ENCODE data around the gene RALGPS1. TPM values are rescaled to one million over a fixed set of nuclear protein-coding genes. Genes with fewer than 3 reads are reported as not detected.

Gene RALGPS1
- total RNA-seq, 6 donors from 2014 or later = 12.3 to 52.4 (median 17.1) TPM

DNA sequence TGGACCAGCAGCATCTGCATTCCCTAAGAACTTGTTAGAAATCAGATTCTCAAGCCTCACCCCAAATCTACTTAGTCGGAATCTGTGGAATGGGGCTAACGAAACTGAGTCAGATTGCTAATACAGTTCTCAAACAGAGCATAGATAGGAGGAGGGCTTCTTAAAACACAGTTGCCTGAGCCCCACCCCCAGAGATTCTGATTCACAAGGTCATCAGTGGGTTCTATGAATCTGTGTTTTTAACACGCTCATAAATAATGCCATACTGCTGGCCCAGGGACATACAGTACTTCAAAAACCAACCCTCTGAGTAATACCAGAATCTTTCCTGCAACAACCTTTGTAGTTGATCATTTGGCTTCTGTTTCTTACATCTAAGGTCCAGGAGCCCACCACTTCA, 317.1 kb downstream of the RALGPS1 start:
- TF ChIP-seq POLR2A (IDR thresholded peaks at IDR 0.05) = no peak
- no peak for TF ChIP-seq EP300 (IDR thresholded peaks at IDR 0.05)
- no peak for TF ChIP-seq POLR2AphosphoS5 (IDR thresholded peaks at IDR 0.05)
- TF ChIP-seq, protein P1, sequence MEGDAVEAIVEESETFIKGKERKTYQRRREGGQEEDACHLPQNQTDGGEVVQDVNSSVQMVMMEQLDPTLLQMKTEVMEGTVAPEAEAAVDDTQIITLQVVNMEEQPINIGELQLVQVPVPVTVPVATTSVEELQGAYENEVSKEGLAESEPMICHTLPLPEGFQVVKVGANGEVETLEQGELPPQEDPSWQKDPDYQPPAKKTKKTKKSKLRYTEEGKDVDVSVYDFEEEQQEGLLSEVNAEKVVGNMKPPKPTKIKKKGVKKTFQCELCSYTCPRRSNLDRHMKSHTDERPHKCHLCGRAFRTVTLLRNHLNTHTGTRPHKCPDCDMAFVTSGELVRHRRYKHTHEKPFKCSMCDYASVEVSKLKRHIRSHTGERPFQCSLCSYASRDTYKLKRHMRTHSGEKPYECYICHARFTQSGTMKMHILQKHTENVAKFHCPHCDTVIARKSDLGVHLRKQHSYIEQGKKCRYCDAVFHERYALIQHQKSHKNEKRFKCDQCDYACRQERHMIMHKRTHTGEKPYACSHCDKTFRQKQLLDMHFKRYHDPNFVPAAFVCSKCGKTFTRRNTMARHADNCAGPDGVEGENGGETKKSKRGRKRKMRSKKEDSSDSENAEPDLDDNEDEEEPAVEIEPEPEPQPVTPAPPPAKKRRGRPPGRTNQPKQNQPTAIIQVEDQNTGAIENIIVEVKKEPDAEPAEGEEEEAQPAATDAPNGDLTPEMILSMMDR (IDR thresholded peaks at IDR 0.05) = no peak
- Histone ChIP-seq H3K4me1 (no peaks in the 10 kb centered on the region), H3K4me3 (no peak overlapping the region), H3K27me3 (no peaks in the 10 kb centered on the region), H3K9me3 (no peaks in the 10 kb centered on the region), H3K36me3 (no peaks in the 10 kb centered on the region), H3K27ac (no peak overlapping the region)
- WGBS, 2 donors = 93 to 98% methylated on average over 3 of the region's 3 CpGs
- ATAC-seq (ENCODE audit: low FRiP score in 2 of 2) (no peak), DNase-seq (no peak)

- Histone ChIP-seq H3K36me3 (no peaks in the 10 kb centered on the region), H3K4me3 (no peak overlapping the region), H3K4me1 (no peaks in the 10 kb centered on the region), H3K27ac (no peak overlapping the region), H3K9me3 (no peaks in the 10 kb centered on the region), H3K27me3 (no peaks in the 10 kb centered on the region)
- no peak for TF ChIP-seq POLR2AphosphoS5 (IDR thresholded peaks at IDR 0.05)
- TF ChIP-seq, protein P1 (IDR thresholded peaks at IDR 0.05) = no peak
- TF ChIP-seq POLR2A (IDR thresholded peaks at IDR 0.05) = no peak
- no peak for TF ChIP-seq EP300 (IDR thresholded peaks at IDR 0.05)
- WGBS, 2 donors = 81 to 89% methylated on average over 4 of the region's 4 CpGs
- DNase-seq (no peak), ATAC-seq (ENCODE audit: low FRiP score in 2 of 2) (no peak)
These were observed 318.4 kb downstream of the RALGPS1 start for GRCh38 chr9:127232833-127233549.

DNA sequence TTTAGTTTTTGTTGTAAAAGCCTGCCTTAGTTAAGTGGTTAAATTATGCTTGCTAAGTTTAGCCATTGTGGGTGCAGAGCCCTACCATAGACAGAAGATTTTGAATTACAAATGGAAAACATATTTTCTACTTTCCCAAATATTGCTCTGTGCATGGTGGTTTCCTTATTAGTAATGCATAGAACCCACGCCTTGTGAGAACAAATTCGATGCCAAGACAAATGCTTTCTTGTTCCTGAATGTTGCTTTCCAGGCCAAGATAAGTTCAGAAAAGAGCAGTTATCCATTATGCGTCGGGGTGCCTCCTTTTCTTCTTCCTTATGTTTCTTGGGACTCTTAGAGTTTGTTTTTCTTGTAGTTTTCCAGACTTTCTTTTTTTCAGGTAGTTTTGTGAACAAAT, 319.0 kb downstream of the RALGPS1 start:
- H3K36me3 ChIP-seq = no peaks in the 10 kb centered on the region
- no peaks in the 10 kb centered on the region for H3K4me1 ChIP-seq
- ATAC-seq (ENCODE audit: low FRiP score in 2 of 2) (no peak), DNase-seq (no peak)
- no peaks in the 10 kb centered on the region for H3K9me3 ChIP-seq
- H3K27me3 ChIP-seq = no peaks in the 10 kb centered on the region
- H3K27ac ChIP-seq = no peak overlapping the region
- WGBS, 2 donors = 73 to 87% methylated on average over 4 of the region's 4 CpGs
- H3K4me3 ChIP-seq = no peak overlapping the region
- TF ChIP-seq POLR2A (IDR thresholded peaks at IDR 0.05) = no peak
- TF ChIP-seq, protein P1 (IDR thresholded peaks at IDR 0.05) = no peak

- 78 to 82% methylated on average over 1 of the region's 1 CpG for WGBS, 2 donors
- Histone ChIP-seq H3K4me1 (no peaks in the 10 kb centered on the region), H3K27ac (no peak overlapping the region), H3K9me3 (no peaks in the 10 kb centered on the region), H3K27me3 (no peaks in the 10 kb centered on the region), H3K4me3 (no peak overlapping the region), H3K36me3 (no peaks in the 10 kb centered on the region)
- TF ChIP-seq EP300 (IDR thresholded peaks at IDR 0.05) = no peak
- TF ChIP-seq, protein P1 (IDR thresholded peaks at IDR 0.05) = no peak
- TF ChIP-seq POLR2A (IDR thresholded peaks at IDR 0.05) = no peak
- TF ChIP-seq POLR2AphosphoS5 (IDR thresholded peaks at IDR 0.05) = no peak
- ATAC-seq (ENCODE audit: low FRiP score in 2 of 2) (no peak), DNase-seq (no peak)
These were observed 319.4 kb downstream of the RALGPS1 start for GRCh38 chr9:127233989-127234388.

- WGBS, 2 donors = 73 to 93% methylated on average over 3 to 4 of the region's 4 CpGs
- no peak for TF ChIP-seq POLR2AphosphoS5 (IDR thresholded peaks at IDR 0.05)
- TF ChIP-seq, protein P1 (IDR thresholded peaks at IDR 0.05) = no peak
- no peak for TF ChIP-seq POLR2A (IDR thresholded peaks at IDR 0.05)
- H3K36me3 ChIP-seq = no peaks in the 10 kb centered on the region
- DNase-seq (no peak), ATAC-seq (ENCODE audit: low FRiP score in 2 of 2) (no peak)
- no peaks in the 10 kb centered on the region for H3K9me3 ChIP-seq
- no peak overlapping the region for H3K4me3 ChIP-seq
- H3K4me1 ChIP-seq = no peaks in the 10 kb centered on the region
- H3K27ac ChIP-seq = no peak overlapping the region
- H3K27me3 ChIP-seq = no peaks in the 10 kb centered on the region
These were observed 323.2 kb downstream of the RALGPS1 start for GRCh38 chr9:127237801-127238200.
